Endodermal cell (in vitro differentiated cells): ENCODE data around the gene PLOD2. TPM values are rescaled to one million over a fixed set of nuclear protein-coding genes. Genes with fewer than 3 reads are reported as not detected.

ENCODE experiments used
- DNase-seq: peaks from one replicate; pipeline ENCODE4 v3.0.0-alpha.2; 2017
- H3K27ac ChIP-seq: 2 replicates; pipeline ENCODE4 v1.5.1; 2013; ENCODE audit warnings: mild to moderate bottlenecking, low read depth, low read length, moderate library complexity
- H3K27me3 ChIP-seq: 2 replicates; pipeline ENCODE4 v1.6.1; 2013; ENCODE audit warnings: mild to moderate bottlenecking, low read length, moderate library complexity; ENCODE audit not compliant: insufficient read depth, control insufficient read depth, poor library complexity, severe bottlenecking
- H3K36me3 ChIP-seq: 2 replicates; pipeline ENCODE4 v1.7.0; 2013; ENCODE audit warnings: mild to moderate bottlenecking, low read length, moderate library complexity; ENCODE audit not compliant: control insufficient read depth, insufficient read depth
- H3K4me1 ChIP-seq: one replicate; pipeline ENCODE4 v1.7.0; 2013; ENCODE audit warnings: low read length; ENCODE audit not compliant: control insufficient read depth, insufficient read depth
- H3K4me3 ChIP-seq: 2 replicates; pipeline ENCODE4 v1.5.1; 2013; ENCODE audit warnings: mild to moderate bottlenecking, low read length, moderate library complexity
- H3K9ac ChIP-seq: 2 replicates; pipeline ENCODE4 v1.6.1; 2013; ENCODE audit warnings: mild to moderate bottlenecking, low read length, moderate library complexity; ENCODE audit not compliant: poor library complexity, severe bottlenecking; ENCODE audit errors: extremely low read depth
- H3K9me3 ChIP-seq: 2 replicates; pipeline ENCODE4 v1.6.1; 2013; ENCODE audit warnings: mild to moderate bottlenecking, low read length, moderate library complexity; ENCODE audit not compliant: control insufficient read depth
- H3K27ac Mint-ChIP-seq: 2 replicates; pipeline ENCODE4 v1.8.0; 2020; ENCODE audit warnings: mixed read lengths
- H3K27me3 Mint-ChIP-seq: 2 replicates; pipeline ENCODE4 v1.8.0; 2021; ENCODE audit warnings: mild to moderate bottlenecking, mixed read lengths; ENCODE audit not compliant: insufficient read depth
- H3K36me3 Mint-ChIP-seq: 2 replicates; pipeline ENCODE4 v1.8.0; 2020; ENCODE audit warnings: low read depth, mixed read lengths
- H3K4me1 Mint-ChIP-seq: 2 replicates; pipeline ENCODE4 v1.8.0; 2020; ENCODE audit warnings: mixed read lengths
- H3K4me3 Mint-ChIP-seq: 2 replicates; pipeline ENCODE4 v1.8.0; 2020; ENCODE audit warnings: mild to moderate bottlenecking, moderate library complexity, mixed read lengths
- H3K9me3 Mint-ChIP-seq: 2 replicates; pipeline ENCODE4 v1.8.0; 2020; ENCODE audit warnings: mild to moderate bottlenecking, mixed read lengths
- CTCF ChIP-seq: fragments of 200-600 bp; sonication (generic); conservative IDR thresholded peaks from 2 replicates; pipeline ENCODE4 v1.5.0; 2021; ENCODE audit warnings: antibody characterized with exemption, mild to moderate bottlenecking
- whole genome bisulfite sequencing, 2 experiments: methylation state at CpG; one replicate each; pipeline versions ENCODE4 v1.1.5 to v1.1.7; 2013; ENCODE audit warnings: missing lambda C conversion rate in 2 of 2, mixed read lengths in 1 of 2; ENCODE audit not compliant: insufficient coverage in 1 of 2, insufficient read length in 1 of 2; 5-methylcytosine and 5-hydroxymethylcytosine counted together
- total RNA-seq, 2 donors: library from RNA; stranded (reverse); fragmentation: NEBNext Ultra II Directional in 1 of 2; extraction: Animal tissue kit (Norgen Biotek cat#: 25700) in 1 of 2; gene quantifications; 2 replicates in 1 of 2; 3 replicates in 1 of 2; pipeline ENCODE4 v1.2.1, GENCODE V29; 2021

PLOD2 gene
- total RNA-seq, 2 donors from 2014 or later, result 37.9 to 65.5 TPM

- Histone ChIP-seq H3K4me1 (no peaks in the 10 kb centered on the region), H3K9me3 (no peaks in the 10 kb centered on the region), H3K27me3 (no peaks in the 10 kb centered on the region), H3K9ac (no peak overlapping the region), H3K36me3 (no peaks in the 10 kb centered on the region), H3K27ac (no peak overlapping the region), H3K4me3 (no peak overlapping the region)
- Mint-ChIP-seq H3K4me1 (no peaks in the 10 kb centered on the region), H3K36me3 (no peaks in the 10 kb centered on the region), H3K27ac (no peak overlapping the region), H3K27me3 (no peaks in the 10 kb centered on the region), H3K4me3 (no peak overlapping the region), H3K9me3 (no peaks in the 10 kb centered on the region)
- WGBS, 2 experiments, result 100% methylated on average over 1 of the region's 1 CpG; no CpG with 5 or more reads in 1 of the 2 experiments
- TF ChIP-seq CTCF, result no peak
- DNase-seq, result no peak
These were observed 124.7 kb downstream of the PLOD2 start for GRCh38 chr3:146036281-146036680.

GRCh38 chr3:146035366-146035765 lies 125.6 kb downstream of the PLOD2 start:
- no peak for DNase-seq
- Mint-ChIP-seq H3K9me3 (peaks cover 4% of the 10 kb centered on the region), H3K27me3 (no peaks in the 10 kb centered on the region), H3K4me1 (no peaks in the 10 kb centered on the region), H3K4me3 (no peak overlapping the region), H3K27ac (no peak overlapping the region), H3K36me3 (no peaks in the 10 kb centered on the region)
- Histone ChIP-seq H3K9me3 (no peaks in the 10 kb centered on the region), H3K4me3 (no peak overlapping the region), H3K9ac (no peak overlapping the region), H3K27ac (no peak overlapping the region), H3K36me3 (no peaks in the 10 kb centered on the region), H3K4me1 (no peaks in the 10 kb centered on the region), H3K27me3 (no peaks in the 10 kb centered on the region)
- 83 to 95% methylated on average over 5 of the region's 5 CpGs for WGBS, 2 experiments
- no peak for TF ChIP-seq CTCF

- H3K4me1 ChIP-seq, result no peaks in the 10 kb centered on the region
- H3K4me3 Mint-ChIP-seq, result no peak overlapping the region
- no peaks in the 10 kb centered on the region for H3K36me3 ChIP-seq
- no peak overlapping the region for H3K27ac ChIP-seq
- H3K36me3 Mint-ChIP-seq, result no peaks in the 10 kb centered on the region
- no peaks in the 10 kb centered on the region for H3K4me1 Mint-ChIP-seq
- H3K9me3 Mint-ChIP-seq, result peaks cover 15% of the 10 kb centered on the region
- TF ChIP-seq CTCF, result no peak
- no peak overlapping the region for H3K27ac Mint-ChIP-seq
- no peak overlapping the region for H3K4me3 ChIP-seq
- peaks cover 14% of the 10 kb centered on the region for H3K9me3 ChIP-seq
- H3K9ac ChIP-seq, result no peak overlapping the region
- H3K27me3 Mint-ChIP-seq, result no peaks in the 10 kb centered on the region
- no peak for DNase-seq
- no peaks in the 10 kb centered on the region for H3K27me3 ChIP-seq
These were observed 127.0 kb downstream of the PLOD2 start for GRCh38 chr3:146033950-146034349.
